ENCODE results near the gene EIF4E1B. TPM values are rescaled to one million over a fixed set of nuclear protein-coding genes. Genes with fewer than 3 reads are reported as not detected.

EIF4E1B gene
- total RNA-seq, 4 donors from 2014 or later, result not detected

GRCh38 chr5:176620333-176620981 is 10.0 kb upstream of the EIF4E1B start:
- 5 to 10% methylated on average over 32 of the region's 32 CpGs for WGBS, 2 donors
- H3K4me3 ChIP-seq (ENCODE audit: low read depth, poor library complexity, severe bottlenecking), result no peak overlapping the region
- no peak for TF ChIP-seq POLR2A (IDR thresholded peaks at IDR 0.05)
- TF ChIP-seq, protein P1, sequence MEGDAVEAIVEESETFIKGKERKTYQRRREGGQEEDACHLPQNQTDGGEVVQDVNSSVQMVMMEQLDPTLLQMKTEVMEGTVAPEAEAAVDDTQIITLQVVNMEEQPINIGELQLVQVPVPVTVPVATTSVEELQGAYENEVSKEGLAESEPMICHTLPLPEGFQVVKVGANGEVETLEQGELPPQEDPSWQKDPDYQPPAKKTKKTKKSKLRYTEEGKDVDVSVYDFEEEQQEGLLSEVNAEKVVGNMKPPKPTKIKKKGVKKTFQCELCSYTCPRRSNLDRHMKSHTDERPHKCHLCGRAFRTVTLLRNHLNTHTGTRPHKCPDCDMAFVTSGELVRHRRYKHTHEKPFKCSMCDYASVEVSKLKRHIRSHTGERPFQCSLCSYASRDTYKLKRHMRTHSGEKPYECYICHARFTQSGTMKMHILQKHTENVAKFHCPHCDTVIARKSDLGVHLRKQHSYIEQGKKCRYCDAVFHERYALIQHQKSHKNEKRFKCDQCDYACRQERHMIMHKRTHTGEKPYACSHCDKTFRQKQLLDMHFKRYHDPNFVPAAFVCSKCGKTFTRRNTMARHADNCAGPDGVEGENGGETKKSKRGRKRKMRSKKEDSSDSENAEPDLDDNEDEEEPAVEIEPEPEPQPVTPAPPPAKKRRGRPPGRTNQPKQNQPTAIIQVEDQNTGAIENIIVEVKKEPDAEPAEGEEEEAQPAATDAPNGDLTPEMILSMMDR (IDR thresholded peaks at IDR 0.05), result no peak
- intact Hi-C loops (cut with DNase I; ENCODE audit: low total_unique reads), result no loop called here
- no peak for DNase-seq (ENCODE audit: low spot score in 2 of 2)

DNA sequence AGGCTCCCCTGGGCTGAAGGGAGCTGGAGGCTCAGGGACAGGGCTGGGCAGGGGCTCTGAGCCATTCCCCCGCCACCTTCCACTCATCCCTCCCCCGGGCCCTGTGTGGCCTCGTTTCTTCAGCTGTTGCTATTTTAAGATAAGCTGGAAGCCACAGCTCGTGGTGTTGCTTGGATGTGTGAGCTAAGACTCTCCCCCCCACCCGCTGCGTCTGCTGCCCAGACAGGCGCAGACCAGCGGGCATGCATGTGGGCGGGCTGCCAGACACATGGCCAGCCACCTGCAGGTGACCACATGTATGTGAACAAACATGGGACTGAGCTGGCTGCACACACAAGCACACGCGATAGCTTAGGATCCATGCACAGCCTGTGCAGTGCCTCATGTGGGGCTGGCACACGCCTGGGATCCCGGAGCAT is 8.8 kb upstream of the EIF4E1B start:
- H3K4me3 ChIP-seq (ENCODE audit: low read depth, poor library complexity, severe bottlenecking), result no peak overlapping the region
- intact Hi-C loops (cut with DNase I; ENCODE audit: low total_unique reads), result no loop called here
- no peak for DNase-seq (ENCODE audit: low spot score in 2 of 2)
- 54 to 57% methylated on average over 8 to 13 of the region's 13 CpGs for WGBS, 2 donors
- TF ChIP-seq, protein P1 (IDR thresholded peaks at IDR 0.05), result no peak

- intact Hi-C loops (cut with DNase I; ENCODE audit: low total_unique reads), result no loop called here
- no peak for TF ChIP-seq POLR2A (IDR thresholded peaks at IDR 0.05)
- TF ChIP-seq, protein P1 (IDR thresholded peaks at IDR 0.05), result no peak
- no peak for DNase-seq (ENCODE audit: low spot score in 2 of 2)
- no peak overlapping the region for H3K4me3 ChIP-seq (ENCODE audit: low read depth, poor library complexity, severe bottlenecking)
- 72 to 76% methylated on average over 4 of the region's 4 CpGs for WGBS, 2 donors
Measured at GRCh38 chr5:176624142-176624541, 6.3 kb upstream of the EIF4E1B start.

- TF ChIP-seq POLR2A (IDR thresholded peaks at IDR 0.05), result no peak
- TF ChIP-seq, protein P1 (IDR thresholded peaks at IDR 0.05), result no peak
- intact Hi-C loops (cut with DNase I; ENCODE audit: low total_unique reads), result no loop called here
- 56 to 68% methylated on average over 6 to 9 of the region's 9 CpGs for WGBS, 2 donors
- no peak for DNase-seq (ENCODE audit: low spot score in 2 of 2)
- no peak overlapping the region for H3K4me3 ChIP-seq (ENCODE audit: low read depth, poor library complexity, severe bottlenecking)
Measured at GRCh38 chr5:176624938-176625337, 5.5 kb upstream of the EIF4E1B start.

GRCh38 chr5:176625512-176625911 is 5.0 kb upstream of the EIF4E1B start:
- WGBS, 2 donors, result 61 to 62% methylated on average over 2 of the region's 2 CpGs

More at GRCh38 chr5:176625512-176625911, 5.0 kb upstream of the EIF4E1B start:
- no peak for DNase-seq (ENCODE audit: low spot score in 2 of 2)
- no peak for TF ChIP-seq POLR2A (IDR thresholded peaks at IDR 0.05)
- TF ChIP-seq, protein P1 (IDR thresholded peaks at IDR 0.05), result no peak
- intact Hi-C loops (cut with DNase I; ENCODE audit: low total_unique reads), result no loop called here
- no peak overlapping the region for H3K4me3 ChIP-seq (ENCODE audit: low read depth, poor library complexity, severe bottlenecking)

Data from lower leg skin (tissue), 4 donors.